ENCODE data around the gene LCN12.

Gene LCN12

DNA sequence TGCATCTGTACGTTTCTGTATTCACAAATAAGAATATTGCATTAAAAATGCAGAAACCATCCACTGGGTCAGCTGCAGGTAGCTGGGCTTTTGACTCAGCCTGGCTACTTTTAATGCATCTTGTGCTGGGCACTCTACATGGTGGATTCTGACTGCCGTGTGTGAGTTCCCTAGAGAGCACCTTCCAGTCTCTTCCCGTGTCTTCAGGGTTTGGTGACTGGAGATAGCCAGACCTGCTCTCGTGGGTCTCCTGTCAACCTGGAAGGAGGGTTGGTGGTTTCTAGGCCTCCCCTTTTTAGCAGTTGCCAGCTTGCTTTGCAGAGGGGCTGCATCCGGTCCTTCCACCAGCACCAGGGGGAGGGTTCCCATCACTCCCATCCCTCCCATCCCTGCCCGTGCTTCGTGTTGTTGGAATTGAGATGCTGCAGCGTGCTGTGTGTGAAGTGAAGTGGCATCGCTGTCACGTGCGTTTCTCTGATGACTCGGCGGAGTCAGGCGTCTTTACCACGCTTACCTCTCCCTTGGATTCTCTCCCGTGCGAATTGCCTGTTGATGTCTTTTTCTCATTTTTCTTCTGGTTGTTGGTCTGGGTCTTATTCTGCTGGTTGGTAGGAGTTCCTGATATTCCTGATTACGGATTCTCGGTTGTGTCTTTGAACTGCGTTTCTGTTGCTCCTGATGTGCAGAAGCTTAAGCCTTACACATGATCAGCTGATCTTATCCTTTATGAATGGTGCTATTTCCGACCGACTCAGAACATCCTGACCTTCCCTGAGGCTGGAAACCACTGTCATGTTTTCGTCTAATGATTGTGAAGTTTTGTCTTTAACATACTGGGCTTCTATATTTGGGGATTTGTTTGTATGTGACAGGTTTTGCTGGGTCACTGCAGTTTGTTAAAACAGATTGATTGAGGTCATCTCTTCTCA is 24.5 kb upstream of the LCN12 start:
- no peak for DNase-seq

- DNase-seq: peak in 1 of 14 donors; percentile 70
Measured at GRCh38 chr9:136928591-136928990, 23.5 kb upstream of the LCN12 start.

GRCh38 chr9:136930014-136930413 is 22.1 kb upstream of the LCN12 start:
- DNase-seq: no peak

- DNase-seq: no peak
Measured at GRCh38 chr9:136931611-136932130, 20.4 kb upstream of the LCN12 start.

DNA sequence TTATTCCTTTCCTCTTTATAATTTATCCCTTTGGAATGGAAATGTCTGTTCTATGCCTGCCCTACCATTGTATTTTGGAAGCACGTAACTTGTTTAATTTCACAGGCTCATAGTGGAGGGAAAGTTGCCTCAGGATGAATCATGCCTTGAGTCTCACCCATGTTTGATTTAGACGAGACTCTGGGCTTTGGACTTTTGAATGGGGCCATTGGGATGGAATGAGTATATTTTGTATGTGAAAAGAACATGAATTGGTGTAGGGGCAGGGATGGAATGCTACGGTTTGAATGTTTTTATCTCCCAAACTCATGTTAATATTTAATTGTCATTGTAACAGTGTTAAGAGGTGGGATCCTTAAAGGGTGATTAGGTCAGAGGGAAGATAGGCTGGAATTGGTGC is 17.8 kb upstream of the LCN12 start:
- no peak for DNase-seq

GRCh38 chr9:136935651-136936050 is 16.4 kb upstream of the LCN12 start:
- no peak for DNase-seq

- no peak for DNase-seq
Measured at GRCh38 chr9:136936645-136937170, 15.4 kb upstream of the LCN12 start.

DNA sequence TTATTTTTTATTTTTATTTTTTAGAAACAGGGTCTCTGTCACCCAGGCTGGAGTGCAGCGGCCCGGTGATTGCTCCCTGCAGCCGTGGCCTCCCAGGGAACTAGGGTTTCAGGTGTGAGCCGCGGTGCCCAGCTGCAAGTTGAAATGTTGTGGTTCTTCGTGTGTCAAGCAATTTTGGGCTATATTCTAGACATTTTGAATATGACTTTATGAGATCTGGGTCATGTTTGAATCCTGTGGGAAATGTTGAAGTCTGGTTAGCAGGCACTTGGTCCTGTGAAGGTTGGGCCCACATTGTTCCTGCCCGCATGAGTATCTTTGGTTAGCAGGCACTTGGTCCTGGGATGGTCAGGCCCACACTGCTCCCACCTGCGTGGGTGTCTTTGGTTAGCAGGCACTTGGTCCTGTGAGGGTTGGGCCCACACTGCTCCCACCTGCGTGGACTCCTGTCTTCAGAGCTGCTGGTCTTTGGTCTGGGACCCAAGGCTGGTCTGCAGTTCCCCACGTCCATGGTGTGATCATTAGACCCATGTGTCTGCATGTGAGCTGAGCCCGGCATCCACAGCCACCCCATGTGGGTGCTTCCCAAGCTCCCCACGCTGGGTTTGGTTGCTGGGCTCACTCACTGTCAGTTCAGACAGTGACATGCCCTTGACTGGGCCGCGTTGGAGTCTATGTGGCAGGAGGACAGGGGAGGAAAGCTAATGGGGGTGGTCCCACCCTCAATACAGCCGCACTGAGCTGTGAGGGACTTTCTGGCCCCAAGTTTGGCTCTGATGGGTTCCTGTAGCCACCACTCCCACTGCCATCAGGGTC is 14.7 kb upstream of the LCN12 start:
- no peak for DNase-seq

GRCh38 chr9:136939431-136939995 is 12.6 kb upstream of the LCN12 start:
- no peak for DNase-seq

- peak in 12 of 14 donors; percentile 31 to 84 (median 62) for DNase-seq
Measured at GRCh38 chr9:136939996-136940525, 12.0 kb upstream of the LCN12 start.

GRCh38 chr9:136940526-136941230 is 11.4 kb upstream of the LCN12 start:
- DNase-seq: no peak

GRCh38 chr9:136941231-136942111 is 10.6 kb upstream of the LCN12 start:
- DNase-seq: no peak

DNA sequence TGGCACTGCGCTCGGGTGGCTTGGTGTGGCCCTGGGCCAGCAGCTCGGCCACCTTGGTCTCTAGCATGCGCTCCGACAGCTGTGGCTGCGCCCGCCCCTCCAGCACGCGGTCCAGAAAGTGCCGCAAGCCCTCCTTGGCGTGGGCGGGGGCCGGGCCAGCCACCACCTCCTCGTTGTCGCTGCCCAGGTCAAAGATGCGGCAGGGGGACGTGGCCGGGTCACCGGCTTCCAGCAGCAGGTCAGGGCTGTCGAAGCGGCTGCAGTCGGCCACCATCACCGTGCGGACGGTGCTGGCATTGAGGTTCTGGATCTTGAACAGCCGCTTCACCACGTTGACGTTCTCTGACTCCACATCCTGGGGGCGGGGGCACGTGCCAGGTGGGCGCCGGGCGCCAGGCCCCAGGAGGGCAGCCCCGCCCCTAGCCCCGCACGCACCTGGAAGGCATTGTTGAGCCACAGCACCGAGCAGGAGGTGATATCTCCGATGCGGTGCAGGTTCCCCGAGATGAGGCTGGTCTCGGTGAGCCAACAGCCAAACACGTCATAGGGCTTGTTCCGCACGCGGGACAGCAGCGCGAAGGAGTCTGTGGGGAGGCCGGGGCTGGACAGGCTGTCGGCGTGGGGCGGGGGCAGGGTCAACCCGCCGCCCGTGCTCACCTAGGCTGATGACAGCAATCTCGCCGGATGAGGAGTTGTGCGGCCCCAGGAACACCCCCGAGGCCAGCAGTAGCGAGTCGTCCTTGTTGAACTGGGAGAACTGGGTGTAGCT is 9.8 kb upstream of the LCN12 start:
- no peak for DNase-seq

GRCh38 chr9:136942881-136943230 is 9.2 kb upstream of the LCN12 start:
- DNase-seq: no peak

DNA sequence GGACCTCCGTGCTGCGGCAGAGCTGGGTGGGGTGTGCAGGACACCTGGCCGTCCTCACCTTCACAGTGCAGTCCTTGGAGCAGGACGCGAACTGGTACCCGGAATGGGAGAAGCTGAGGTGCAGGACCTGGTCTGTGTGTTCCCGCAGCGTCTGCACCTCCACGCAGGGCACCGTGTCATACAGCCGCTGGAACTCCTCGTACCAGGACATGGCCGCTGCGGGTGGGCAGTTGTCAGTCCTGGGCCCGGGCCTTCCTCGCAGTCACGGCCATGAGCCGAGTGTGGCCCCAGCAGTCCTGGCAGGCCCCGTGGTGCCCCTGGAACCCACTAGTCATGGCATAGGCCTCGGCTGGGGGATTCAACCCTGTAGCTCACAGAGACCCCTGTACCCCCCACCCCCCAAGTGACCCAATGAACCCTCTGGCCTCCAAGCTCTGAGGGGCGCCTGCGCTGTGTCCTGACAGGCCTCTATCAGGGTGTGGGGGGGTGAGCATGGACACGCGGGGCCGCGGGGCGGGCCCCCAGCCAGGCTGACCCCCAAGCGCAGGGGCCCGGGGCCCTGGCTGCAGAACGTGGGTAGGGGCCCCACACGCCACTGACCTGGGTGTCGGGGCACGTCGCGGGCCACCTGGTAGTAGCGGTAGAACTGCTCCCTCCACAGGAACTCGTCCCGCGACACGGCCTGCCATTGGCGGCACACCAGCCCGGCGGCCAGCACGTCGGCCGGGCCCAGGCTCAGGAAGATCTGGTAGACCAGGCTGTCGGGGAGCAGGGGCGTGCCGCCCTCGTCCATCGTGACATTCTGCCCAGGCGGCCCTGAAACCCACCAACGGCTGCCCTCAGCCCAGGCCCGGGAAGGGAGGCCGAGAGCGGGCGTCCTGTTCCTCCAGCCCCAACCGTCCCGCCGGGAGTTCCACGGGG is 8.5 kb upstream of the LCN12 start:
- no peak for DNase-seq

GRCh38 chr9:136944212-136944518 is 7.9 kb upstream of the LCN12 start:
- DNase-seq: no peak

GRCh38 chr9:136944519-136945332 is 7.3 kb upstream of the LCN12 start, which contains the start of the genes C8G and FBXW5:
C8G (plus strand) TSS chr9:136945243; CDS start chr9:136945321, 78 bp downstream.
FBXW5 (minus strand) TSS chr9:136944738; CDS start chr9:136944083, 655 bp downstream.
- peak in 13 of 14 donors; percentile 82 to 97 (median 90) for DNase-seq

Data from C1 segment of cervical spinal cord (tissue), 14 donors.